Fibroblast of lung (primary cell): ENCODE data around the gene HNRNPH3.

Experiments
- CTCF ChIP-seq, 2 donors: IDR thresholded peaks in 1 of 2; conservative IDR thresholded peaks in 1 of 2; 1 replicate in 1 of 2; 2 replicates in 1 of 2; pipeline ENCODE4 v1.5.1; 2011 to 2012; ENCODE audit warnings: low read length in 2 of 2, control low read depth in 1 of 2, inconsistent platforms in 1 of 2, low read depth in 1 of 2, mild to moderate bottlenecking in 1 of 2
- EZH2 ChIP-seq: IDR thresholded peaks from 2 replicates; pipeline ENCODE4 v1.5.1; 2012; ENCODE audit warnings: low read length, control low read depth, mild to moderate bottlenecking; ENCODE audit errors: missing control alignments

- no peak for TF ChIP-seq CTCF (conservative IDR thresholded peaks at IDR 0.05 in 1 of 2, IDR thresholded peaks at IDR 0.05 in 1 of 2; ENCODE audit: low read depth in 1 of 2, low read length in 2 of 2)
- TF ChIP-seq EZH2 = no peak
Measured at GRCh38 chr10:68353537-68353936, 21.7 kb downstream of the HNRNPH3 start.
